H1 (cell line): ENCODE results near the gene RNU5D-1. TPM values are rescaled to one million over a fixed set of nuclear protein-coding genes. Genes with fewer than 3 reads are reported as not detected.

Experiments
- CTCF ChIA-PET: fragments of 300-600 bp; sonication (Branson Sonifier 250); formaldehyde crosslinking; loops from one replicate; lab custom pipeline; 2021; ENCODE audit not compliant: partially characterized antibody; lab: Charles Lee
- POLR2A ChIA-PET: fragments of 300-600 bp; sonication (Branson Sonifier 250); formaldehyde crosslinking; loops from one replicate; lab custom pipeline; 2021; ENCODE audit warnings: inconsistent platforms; ENCODE audit not compliant: partially characterized antibody; lab: Charles Lee
- DNase-seq, 2 experiments: peaks; one replicate each; pipeline versions ENCODE4 v3.0.0 to v3.0.0-alpha.2; 2010 to 2022; ENCODE audit warnings: low spot score in 2 of 2, low read depth in 1 of 2, mixed read lengths in 1 of 2
- FAIRE-seq: peaks from 2 replicates; lab custom pipeline; 2011; peaks lifted over from hg19 to GRCh38; lab: Jason Lieb, UNC
- H2AFZ ChIP-seq: 2 replicates; pipeline ENCODE4 v1.8.1; 2012; ENCODE audit warnings: low read length, inconsistent platforms
- H2AK5ac ChIP-seq: 2 replicates; pipeline ENCODE4 v1.6.1; 2013; ENCODE audit warnings: low read depth, low read length
- H2BK120ac ChIP-seq: replicated peaks from 2 replicates; pipeline ENCODE3; 2013; ENCODE audit warnings: low read depth, low read length, inconsistent platforms
- H2BK12ac ChIP-seq: 2 replicates; pipeline ENCODE4 v1.6.1; 2013; ENCODE audit warnings: low read depth, low read length
- H2BK15ac ChIP-seq: 2 replicates; pipeline ENCODE4 v1.6.1; 2013; ENCODE audit warnings: low read length
- H2BK20ac ChIP-seq: 2 replicates; pipeline ENCODE4 v1.6.1; 2013; ENCODE audit warnings: low read length
- H2BK5ac ChIP-seq: 2 replicates; pipeline ENCODE4 v1.6.1; 2013; ENCODE audit warnings: low read depth, low read length
- H3K14ac ChIP-seq: 2 replicates; pipeline ENCODE4 v1.6.1; 2013; ENCODE audit warnings: inconsistent platforms; ENCODE audit not compliant: insufficient read length
- H3K18ac ChIP-seq: 2 replicates; pipeline ENCODE4 v1.6.1; 2013; ENCODE audit warnings: low read length; ENCODE audit errors: extremely low read depth
- H3K23ac ChIP-seq: 2 replicates; pipeline ENCODE4 v1.6.1; 2013; ENCODE audit warnings: inconsistent platforms; ENCODE audit not compliant: insufficient read length
- H3K23me2 ChIP-seq: 2 replicates; pipeline ENCODE4 v1.6.1; 2013; ENCODE audit warnings: low read depth, low read length
- H3K27ac ChIP-seq: 2 replicates; pipeline ENCODE4 v1.6.1; 2011; ENCODE audit warnings: low read depth, low read length, inconsistent platforms
- H3K27me3 ChIP-seq, 4 experiments: replicated peaks in 1 of 4; 1 replicate in 1 of 4; 2 replicates in 3 of 4; pipeline versions ENCODE4 v1.6.1 to v1.8.1; 2011 to 2013; ENCODE audit warnings: low read length in 3 of 4, mild to moderate bottlenecking in 3 of 4, inconsistent platforms in 2 of 4, mixed read lengths in 2 of 4, moderate library complexity in 1 of 4; ENCODE audit not compliant: control insufficient read depth in 3 of 4, insufficient read depth in 3 of 4; ENCODE audit errors: extremely low read depth in 1 of 4
- H3K36me3 ChIP-seq, 4 experiments: 2 replicates each; pipeline versions ENCODE4 v1.6.1 to v1.8.1; 2011 to 2013; ENCODE audit warnings: mild to moderate bottlenecking in 4 of 4, low read length in 3 of 4, moderate library complexity in 2 of 4, control low read depth in 1 of 4, inconsistent platforms in 1 of 4; ENCODE audit not compliant: insufficient read depth in 4 of 4, control insufficient read depth in 2 of 4
- H3K4ac ChIP-seq: replicated peaks from 2 replicates; pipeline ENCODE3; 2013; ENCODE audit warnings: low read length, low read depth, mixed read lengths, inconsistent platforms; ENCODE audit not compliant: insufficient read length
- H3K4me1 ChIP-seq, 4 experiments: replicated peaks in 1 of 4; 1 replicate in 1 of 4; 2 replicates in 3 of 4; pipeline versions ENCODE4 v1.6.1 to v1.8.1; 2011 to 2013; ENCODE audit warnings: low read length in 3 of 4, inconsistent platforms in 2 of 4, mixed read lengths in 1 of 4; ENCODE audit not compliant: insufficient read depth in 4 of 4, control insufficient read depth in 3 of 4
- H3K4me2 ChIP-seq, 2 experiments: 2 replicates each; pipeline versions ENCODE4 v1.6.1 to v1.8.1; 2011 to 2013; ENCODE audit warnings: low read depth in 2 of 2, low read length in 2 of 2, control low read depth in 1 of 2, inconsistent platforms in 1 of 2, mild to moderate bottlenecking in 1 of 2; ENCODE audit not compliant: insufficient read depth in 1 of 2
- H3K4me3 ChIP-seq, 4 experiments: fragments of 200-600, 300-600 bp in 1 of 4; sonication (generic), shearing (Covaris generic), sonication (Bioruptor Twin) in 1 of 4; 2 replicates each; pipeline versions ENCODE4 v1.5.1 to v1.8.1; 2011 to 2016; ENCODE audit warnings: low read length in 4 of 4, low read depth in 3 of 4, control low read depth in 2 of 4, inconsistent platforms in 2 of 4, mild to moderate bottlenecking in 2 of 4, mixed read lengths in 1 of 4, moderate library complexity in 1 of 4; ENCODE audit not compliant: insufficient read depth in 2 of 4; ENCODE audit errors: extremely low read depth in 1 of 4
- H3K56ac ChIP-seq: replicated peaks from 2 replicates; pipeline ENCODE3; 2013; ENCODE audit warnings: low read depth, mild to moderate bottlenecking, mixed read lengths, low read length, inconsistent platforms; ENCODE audit not compliant: insufficient read length
- H3K79me1 ChIP-seq: 2 replicates; pipeline ENCODE4 v1.6.1; 2013; ENCODE audit warnings: low read depth, low read length, control low read depth
- H3K79me2 ChIP-seq, 2 experiments: 2 replicates each; pipeline versions ENCODE4 v1.6.1 to v1.8.1; 2012 to 2013; ENCODE audit warnings: low read length in 2 of 2, mild to moderate bottlenecking in 2 of 2, inconsistent platforms in 1 of 2; ENCODE audit not compliant: insufficient read depth in 2 of 2, control insufficient read depth in 1 of 2
- H3K9ac ChIP-seq, 4 experiments: replicated peaks in 1 of 4; 1 replicate in 1 of 4; 2 replicates in 3 of 4; pipeline versions ENCODE4 v1.6.1 to v1.8.1; 2011 to 2013; ENCODE audit warnings: low read depth in 3 of 4, low read length in 3 of 4, control low read depth in 2 of 4, mild to moderate bottlenecking in 2 of 4, moderate library complexity in 2 of 4, inconsistent platforms in 1 of 4; ENCODE audit errors: extremely low read depth in 1 of 4
- H3K9me3 ChIP-seq, 2 experiments: 2 replicates each; pipeline versions ENCODE4 v1.6.1 to v1.8.1; 2012 to 2013; ENCODE audit warnings: mild to moderate bottlenecking in 2 of 2, moderate library complexity in 2 of 2, control low read depth in 1 of 2, inconsistent platforms in 1 of 2, low read depth in 1 of 2, low read length in 1 of 2, mixed read lengths in 1 of 2; ENCODE audit not compliant: insufficient read depth in 2 of 2
- H4K20me1 ChIP-seq, 2 experiments: replicated peaks in 1 of 2; 2 replicates each; pipeline versions ENCODE3 to v1.8.1; 2011 to 2013; ENCODE audit warnings: inconsistent platforms in 2 of 2, low read length in 2 of 2, mild to moderate bottlenecking in 1 of 2; ENCODE audit not compliant: insufficient read depth in 2 of 2, control insufficient read depth in 1 of 2
- H4K5ac ChIP-seq: 2 replicates; pipeline ENCODE4 v1.6.1; 2013; ENCODE audit warnings: low read length, low read depth, mixed read lengths, inconsistent platforms; ENCODE audit not compliant: insufficient read length
- H4K8ac ChIP-seq: 2 replicates; pipeline ENCODE4 v1.8.0; 2013; ENCODE audit warnings: mild to moderate bottlenecking, moderate library complexity, low read length, inconsistent platforms; ENCODE audit not compliant: insufficient read depth; ENCODE audit errors: extremely low read depth
- H4K91ac ChIP-seq: replicated peaks from 2 replicates; pipeline ENCODE3; 2013; ENCODE audit warnings: low read length, mixed read lengths, inconsistent platforms; ENCODE audit not compliant: insufficient read length
- EZH2 ChIP-seq: fragments of 200-600 bp; sonication (generic); IDR thresholded peaks from 2 replicates; pipeline ENCODE4 v1.7.1; 2012; ENCODE audit warnings: low read depth, mild to moderate bottlenecking, moderate library complexity, low read length, inconsistent platforms; ENCODE audit not compliant: severe bottlenecking
- HDAC2 ChIP-seq, 2 experiments: fragments of 300-600 bp in 1 of 2; sonication (generic) in 1 of 2; IDR thresholded peaks; 2 replicates each; pipeline ENCODE4 v1.6.1; 2011 to 2012; ENCODE audit warnings: low read depth in 2 of 2, low read length in 2 of 2, mild to moderate bottlenecking in 2 of 2, moderate library complexity in 2 of 2, borderline replicate concordance in 1 of 2, inconsistent platforms in 1 of 2
- HDAC6 ChIP-seq: IDR thresholded peaks from one replicate; pipeline ENCODE4 v1.7.1; 2012; ENCODE audit warnings: low read depth, mild to moderate bottlenecking, inconsistent platforms, low read length, moderate library complexity
- KDM5A ChIP-seq: fragments of 200-600 bp; IDR thresholded peaks from 2 replicates; pipeline ENCODE4 v1.7.1; 2012; ENCODE audit warnings: mild to moderate bottlenecking, low read length, inconsistent platforms, mixed read lengths
- RNF2 ChIP-seq: fragments of 200-900, 300-1000 bp; sonication (generic); IDR thresholded peaks from 2 replicates; pipeline ENCODE4 v1.7.1; 2016; ENCODE audit warnings: borderline replicate concordance, low read depth, mild to moderate bottlenecking, antibody characterized with exemption, low read length; ENCODE audit not compliant: poor library complexity, severe bottlenecking; ENCODE audit errors: missing control alignments
- WGBS, 2 experiments: shearing (Covaris generic) in 1 of 2; methylation state at CpG; one replicate each; pipeline versions ENCODE4 v1.1.6 to v1.1.7; 2013 to 2015; ENCODE audit warnings: low lambda C conversion rate in 2 of 2, mixed read lengths in 2 of 2, inconsistent platforms in 1 of 2, low coverage in 1 of 2, missing lambda C conversion rate in 1 of 2; ENCODE audit not compliant: insufficient replicate concordance in 2 of 2, insufficient coverage in 1 of 2, insufficient read length in 1 of 2; ENCODE audit errors: extremely low coverage in 1 of 2, missing lambda C conversion rate in 1 of 2; 5-methylcytosine and 5-hydroxymethylcytosine counted together
- polyA plus RNA-seq, 7 experiments: library from polyadenylated mRNA; depleted of rRNA in 3 of 7; stranded (reverse) in 5 of 7; unstranded in 2 of 7; fragments of >200 nt in 5 of 7; fragments of 200-250 nt in 2 of 7; gene quantifications; 1 replicate in 5 of 7; 2 replicates in 1 of 7; 4 replicates in 1 of 7; pipeline versions ENCODE4 v1.2.1 to v1.2.3, GENCODE V29; 2011 to 2013; ENCODE audit warnings: missing spikeins in 2 of 7, mixed read lengths in 2 of 7
- total RNA-seq: library from RNA; stranded (reverse); fragmentation: NEBNext Ultra II Directional; extraction: Animal tissue kit (Norgen Biotek cat#: 25700); gene quantifications from 2 replicates; pipeline ENCODE4 v1.2.1, GENCODE V29; 2021
- TF ChIP-seq, protein P1 (sequence below): IDR thresholded peaks from 2 replicates; pipeline ENCODE4 v1.6.1; 2012; ENCODE audit warnings: inconsistent platforms
- TF ChIP-seq, protein P2 (sequence below): IDR thresholded peaks from 2 replicates; pipeline ENCODE4 v1.6.1; 2012; ENCODE audit warnings: inconsistent platforms

RNU5D-1 gene
- total and polyA plus RNA-seq, 2 of the 8 experiments (the other 6 are each of a cell fraction or from before 2014, with no cell fraction given), result under 0.01 TPM; not detected in 1

- Histone ChIP-seq H3K4me3 (no peak overlapping the region), H3K18ac (no peak overlapping the region), H3K56ac (no peak overlapping the region), H4K20me1 (no peaks in the 10 kb centered on the region), H3K23me2 (no peaks in the 10 kb centered on the region), H3K4me2 (no peak overlapping the region), H2BK15ac (no peak overlapping the region), H3K14ac (no peak overlapping the region), H3K79me1 (no peaks in the 10 kb centered on the region), H2BK5ac (no peak overlapping the region), H3K79me2 (no peaks in the 10 kb centered on the region), H4K8ac (no peak overlapping the region), H2BK120ac (no peak overlapping the region), H3K4ac (no peak overlapping the region), H2BK12ac (no peak overlapping the region), H3K36me3 (no peaks in the 10 kb centered on the region), H2BK20ac (no peak overlapping the region), H3K4me1 (no peaks in the 10 kb centered on the region), H4K5ac (no peak overlapping the region), H3K27me3 (no peaks in the 10 kb centered on the region), H3K27ac (no peak overlapping the region), H2AK5ac (no peak overlapping the region), H4K91ac (no peak overlapping the region), H3K9me3 (no peaks in the 10 kb centered on the region), H2AFZ (no peak overlapping the region), H3K23ac (no peak overlapping the region), H3K9ac (no peak overlapping the region)
- CTCF ChIA-PET, result interaction anchor here (0.5 to 10.2 kb wide), 5 partner anchors 11 to 168 kb away, joined by 3 to 107 read pairs (median 4); partner anchors contain the start of gene RNU5D-1
- POLR2A ChIA-PET, result interaction anchor here (0.8 to 22.5 kb wide), 6 partner anchors 12 to 101 kb away, joined by 3 to 428 read pairs (median 77); partner anchors contain the start of genes BEST4, KIF2C, RNU5D-1 and RPS8
- TF ChIP-seq EZH2 (no peak), KDM5A (no peak), HDAC6 (no peak), HDAC2 (IDR thresholded peaks at IDR 0.05; ENCODE audit: borderline replicate concordance in 1 of 2, low read depth in 2 of 2, low read length in 2 of 2) (no peak), RNF2 (no peak)
- TF ChIP-seq, protein P1, sequence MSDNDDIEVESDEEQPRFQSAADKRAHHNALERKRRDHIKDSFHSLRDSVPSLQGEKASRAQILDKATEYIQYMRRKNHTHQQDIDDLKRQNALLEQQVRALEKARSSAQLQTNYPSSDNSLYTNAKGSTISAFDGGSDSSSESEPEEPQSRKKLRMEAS, result no peak
- TF ChIP-seq, protein P2, sequence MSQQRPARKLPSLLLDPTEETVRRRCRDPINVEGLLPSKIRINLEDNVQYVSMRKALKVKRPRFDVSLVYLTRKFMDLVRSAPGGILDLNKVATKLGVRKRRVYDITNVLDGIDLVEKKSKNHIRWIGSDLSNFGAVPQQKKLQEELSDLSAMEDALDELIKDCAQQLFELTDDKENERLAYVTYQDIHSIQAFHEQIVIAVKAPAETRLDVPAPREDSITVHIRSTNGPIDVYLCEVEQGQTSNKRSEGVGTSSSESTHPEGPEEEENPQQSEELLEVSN, result no peak
- 95% methylated on average over 4 of the region's 4 CpGs; no CpG with 5 or more reads in 1 of the 2 experiments for WGBS, 2 experiments
- FAIRE-seq (no peak), DNase-seq (no peak)
Observed at GRCh38 chr1:44720281-44720680, 10.7 kb downstream of the RNU5D-1 start.
